SJCRH30 (cell line): ENCODE results near the gene OTUB2. TPM values are rescaled to one million over a fixed set of nuclear protein-coding genes. Genes with fewer than 3 reads are reported as not detected.
"Not testable (repeated sequence)": the region's sequence is repeated elsewhere in the genome, so short reads cannot be mapped to it uniquely, and the experiment has no call there.

Source experiments
- DNase-seq, 2 experiments: peaks; one replicate each; pipeline ENCODE4 v3.0.0-alpha.2; 2015 to 2020
- H3K27ac ChIP-seq: fragments of 250-450 bp; sonication (Bioruptor Pico); 2 replicates; pipeline ENCODE4 v1.5.1; 2020; ENCODE audit warnings: mild to moderate bottlenecking, moderate library complexity
- H3K27me3 ChIP-seq: fragments of 250-450 bp; sonication (Bioruptor Pico); 2 replicates; pipeline ENCODE4 v1.5.1; 2020; ENCODE audit warnings: mild to moderate bottlenecking, moderate library complexity
- H3K36me3 ChIP-seq: fragments of 250-450 bp; sonication (Bioruptor Pico); 2 replicates; pipeline ENCODE4 v1.5.1; 2020; ENCODE audit warnings: mild to moderate bottlenecking, moderate library complexity
- H3K4me1 ChIP-seq: fragments of 250-450 bp; sonication (Bioruptor Pico); 2 replicates; pipeline ENCODE4 v1.5.1; 2020; ENCODE audit warnings: mild to moderate bottlenecking, moderate library complexity
- H3K4me3 ChIP-seq: fragments of 250-450 bp; sonication (Bioruptor Pico); 2 replicates; pipeline ENCODE4 v1.5.1; 2020; ENCODE audit warnings: mild to moderate bottlenecking, moderate library complexity
- H3K9me3 ChIP-seq: fragments of 250-450 bp; sonication (Bioruptor Pico); replicated peaks from 2 replicates; pipeline ENCODE4 v1.5.1; 2020; ENCODE audit warnings: mild to moderate bottlenecking, moderate library complexity
- total RNA-seq: library from RNA; depleted of rRNA; stranded (reverse); fragments of >200 nt; shearing (Covaris generic); gene quantifications from 2 replicates; pipeline ENCODE4 v1.2.3, GENCODE V29; 2014

The OTUB2 gene
- total RNA-seq, 1 experiment from 2014 or later = 0.55 TPM

- DNase-seq = no peak
- H3K27ac ChIP-seq = no peak overlapping the region
These were observed 40.0 kb downstream of the OTUB2 start for GRCh38 chr14:94066089-94066676.

GRCh38 chr14:94072076-94072475, 45.9 kb downstream of the OTUB2 start:
- H3K4me3 ChIP-seq, H3K4me1 ChIP-seq, H3K27ac ChIP-seq, H3K27me3 ChIP-seq, DNase-seq: not testable (repeated sequence)
- Histone ChIP-seq H3K9me3 (peaks cover 25% of the 10 kb centered on the region), H3K36me3 (peaks cover 42% of the 10 kb centered on the region)

More at GRCh38 chr14:94066089-94066676, 40.0 kb downstream of the OTUB2 start:
- Histone ChIP-seq H3K4me3 (no peak overlapping the region), H3K36me3 (peaks cover 15% of the 10 kb centered on the region; the same call in 1 of the 2 replicates), H3K27me3 (no peaks in the 10 kb centered on the region), H3K4me1 (no peaks in the 10 kb centered on the region), H3K9me3 (peaks cover 9% of the 10 kb centered on the region)

GRCh38 chr14:94074534-94074933, 48.4 kb downstream of the OTUB2 start:
- Histone ChIP-seq H3K4me3 (no peak overlapping the region), H3K4me1 (peaks cover 2% of the 10 kb centered on the region), H3K27ac (no peak overlapping the region), H3K36me3 (peaks cover 64% of the 10 kb centered on the region), H3K27me3 (no peaks in the 10 kb centered on the region), H3K9me3 (peaks cover 20% of the 10 kb centered on the region)
- no peak for DNase-seq

- Histone ChIP-seq H3K4me3 (no peak overlapping the region), H3K27me3 (no peaks in the 10 kb centered on the region), H3K4me1 (peaks cover 6% of the 10 kb centered on the region), H3K9me3 (peaks cover 20% of the 10 kb centered on the region), H3K36me3 (peaks cover 65% of the 10 kb centered on the region), H3K27ac (no peak overlapping the region)
- DNase-seq = no peak
These were observed 48.9 kb downstream of the OTUB2 start for GRCh38 chr14:94075008-94075407.

- Histone ChIP-seq H3K4me1 (peaks cover 6% of the 10 kb centered on the region), H3K9me3 (peaks cover 20% of the 10 kb centered on the region), H3K36me3 (peaks cover 58% of the 10 kb centered on the region), H3K27ac (no peak overlapping the region), H3K4me3 (no peak overlapping the region), H3K27me3 (no peaks in the 10 kb centered on the region)
- DNase-seq = no peak
These were observed 51.1 kb downstream of the OTUB2 start for GRCh38 chr14:94077111-94077821.

- no peaks in the 10 kb centered on the region for H3K27me3 ChIP-seq
- H3K4me1 ChIP-seq = peaks cover 6% of the 10 kb centered on the region
- H3K36me3 ChIP-seq = peaks cover 55% of the 10 kb centered on the region
- H3K4me3 ChIP-seq = no peak overlapping the region
- peaks cover 20% of the 10 kb centered on the region for H3K9me3 ChIP-seq
- no peak for DNase-seq
- no peak overlapping the region for H3K27ac ChIP-seq
These were observed 51.7 kb downstream of the OTUB2 start for GRCh38 chr14:94077823-94078222.

GRCh38 chr14:94079891-94080620, 53.9 kb downstream of the OTUB2 start:
- peak; percentile 51 to 75 for DNase-seq
- Histone ChIP-seq H3K4me1 (peaks cover 6% of the 10 kb centered on the region), H3K9me3 (peaks cover 12% of the 10 kb centered on the region; the same call in 1 of the 2 replicates), H3K27ac (peak overlapping the region; percentile 86), H3K27me3 (no peaks in the 10 kb centered on the region), H3K36me3 (peaks cover 41% of the 10 kb centered on the region), H3K4me3 (peak overlapping the region; percentile 92)

GRCh38 chr14:94080621-94081385, 54.7 kb downstream of the OTUB2 start, which contains the start of the genes DDX24 and IFI27L1:
Gene DDX24 (minus strand): TSS chr14:94081202. CDS start chr14:94079742, 1,460 bp downstream.
Gene IFI27L1 (plus strand): TSS chr14:94081310. CDS start chr14:94096938, 15,628 bp downstream.
- H3K9me3 ChIP-seq = peaks cover 7% of the 10 kb centered on the region; the same call in 1 of the 2 replicates

GRCh38 chr14:94081386-94081820, 55.3 kb downstream of the OTUB2 start:
- no peaks in the 10 kb centered on the region for H3K27me3 ChIP-seq
- peaks cover 27% of the 10 kb centered on the region for H3K36me3 ChIP-seq
- H3K9me3 ChIP-seq = 0 out of 2 replicates have a peak, but pooled peaks cover 4% of the 10 kb centered on the region
- peaks cover 6% of the 10 kb centered on the region for H3K4me1 ChIP-seq
- DNase-seq = no peak
- H3K27ac ChIP-seq = peak overlapping the region; percentile 86
- peak overlapping the region; percentile 92 for H3K4me3 ChIP-seq

More at GRCh38 chr14:94080621-94081385, 54.7 kb downstream of the OTUB2 start, which contains the start of the genes DDX24 and IFI27L1:
- Histone ChIP-seq H3K36me3 (peaks cover 33% of the 10 kb centered on the region), H3K27ac (peak within 1 kb of the TSS; percentile 86), H3K4me3 (peak within 1 kb of the TSS; percentile 92), H3K27me3 (no peaks in the 10 kb centered on the region), H3K4me1 (peaks cover 6% of the 10 kb centered on the region)
- peak; percentile 93 for DNase-seq

GRCh38 chr14:94087891-94088290, 61.8 kb downstream of the OTUB2 start:
- Histone ChIP-seq H3K4me3 (no peak overlapping the region), H3K9me3 (no peaks in the 10 kb centered on the region), H3K27ac (no peak overlapping the region), H3K4me1 (no peaks in the 10 kb centered on the region), H3K27me3 (no peaks in the 10 kb centered on the region), H3K36me3 (no peaks in the 10 kb centered on the region)
- no peak for DNase-seq

GRCh38 chr14:94088516-94088915, 62.4 kb downstream of the OTUB2 start:
- no peak overlapping the region for H3K4me3 ChIP-seq
- H3K9me3 ChIP-seq = no peaks in the 10 kb centered on the region
- H3K27ac ChIP-seq = no peak overlapping the region
- H3K27me3 ChIP-seq = no peaks in the 10 kb centered on the region
- H3K36me3 ChIP-seq = no peaks in the 10 kb centered on the region
- no peak for DNase-seq
- no peaks in the 10 kb centered on the region for H3K4me1 ChIP-seq

- Histone ChIP-seq H3K36me3 (no peaks in the 10 kb centered on the region), H3K4me1 (no peaks in the 10 kb centered on the region), H3K27ac (no peak overlapping the region), H3K9me3 (no peaks in the 10 kb centered on the region), H3K27me3 (no peaks in the 10 kb centered on the region), H3K4me3 (no peak overlapping the region)
- no peak for DNase-seq
These were observed 63.3 kb downstream of the OTUB2 start for GRCh38 chr14:94089479-94089878.

GRCh38 chr14:94093418-94093817, 67.3 kb downstream of the OTUB2 start:
- no peaks in the 10 kb centered on the region for H3K27me3 ChIP-seq
- no peak overlapping the region for H3K27ac ChIP-seq
- no peak for DNase-seq
- H3K4me1 ChIP-seq = no peaks in the 10 kb centered on the region
- no peaks in the 10 kb centered on the region for H3K36me3 ChIP-seq
- H3K9me3 ChIP-seq = no peaks in the 10 kb centered on the region
- no peak overlapping the region for H3K4me3 ChIP-seq

GRCh38 chr14:94097091-94097490, 71.0 kb downstream of the OTUB2 start:
- no peak for DNase-seq
- Histone ChIP-seq H3K36me3 (no peaks in the 10 kb centered on the region), H3K4me1 (no peaks in the 10 kb centered on the region), H3K4me3 (no peak overlapping the region), H3K27ac (no peak overlapping the region), H3K27me3 (no peaks in the 10 kb centered on the region), H3K9me3 (no peaks in the 10 kb centered on the region)
